ENCODE measurements around the gene ZNF491.

Gene ZNF491

DNA sequence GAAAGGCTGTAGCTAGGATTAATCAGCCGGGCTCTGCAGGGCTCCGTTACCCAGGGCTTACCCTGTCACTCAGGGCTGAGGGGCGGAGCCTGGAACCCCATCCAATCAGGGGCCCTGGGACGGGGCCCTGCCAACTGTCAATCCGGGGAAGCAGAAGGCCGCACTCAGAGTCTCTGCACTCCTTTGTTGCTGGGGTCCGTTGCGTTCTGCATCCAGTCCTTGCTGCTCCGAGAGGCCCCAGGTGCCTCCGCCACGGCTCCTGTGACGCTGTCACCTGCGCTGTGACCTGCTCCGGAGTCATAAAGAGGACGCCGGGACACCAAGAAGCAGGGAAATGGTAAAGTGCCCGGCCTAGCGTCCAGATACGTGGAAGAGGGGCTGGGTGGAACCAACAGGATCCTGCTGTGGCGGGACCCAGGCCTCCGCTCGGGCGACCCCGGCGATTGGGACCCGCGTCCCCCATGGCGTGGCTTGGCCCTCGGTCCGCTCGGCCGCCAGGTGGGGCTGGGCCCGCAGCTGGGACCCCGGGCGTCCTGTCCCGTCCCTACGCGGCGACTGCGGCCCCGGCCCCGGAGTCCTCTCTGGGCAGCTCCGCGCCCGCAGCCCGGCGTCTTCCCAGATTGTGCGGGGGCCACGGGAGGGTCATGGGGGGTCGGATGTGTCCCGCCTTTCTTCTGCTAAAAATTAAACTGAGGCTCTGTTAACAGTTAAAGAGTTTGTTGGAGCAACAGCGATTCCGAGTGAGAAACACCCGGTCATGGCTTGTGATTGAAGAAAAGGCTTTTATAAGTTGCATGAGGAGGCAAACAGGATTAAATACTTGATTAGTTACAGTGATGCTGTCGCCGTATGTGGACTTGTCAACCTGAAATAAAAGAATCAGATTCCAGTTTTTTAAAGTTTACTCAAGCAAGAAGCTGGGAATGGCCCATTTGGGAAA is at the start of gene ZNF491:
Gene ZNF491 (plus strand): TSS at position 133 of the 940 bp plus-strand sequence. CDS start 7,431 bp downstream, outside the sequence.
- Histone ChIP-seq H3K27ac (no peak within 1 kb of the TSS), H3K36me3 (ENCODE audit: insufficient read depth) (no peaks in the 10 kb centered on the region), H3K4me2 (no peak within 1 kb of the TSS), H3K79me2 (ENCODE audit: insufficient read depth, low read depth) (no peaks in the 10 kb centered on the region), H4K20me1 (ENCODE audit: insufficient read depth) (no peaks in the 10 kb centered on the region), H3K9ac (no peak within 1 kb of the TSS), H3K27me3 (ENCODE audit: insufficient read depth, low read depth) (no peaks in the 10 kb centered on the region), H2AFZ (ENCODE audit: low read depth) (no peak within 1 kb of the TSS), H3K4me1 (ENCODE audit: low read depth, poor library complexity, severe bottlenecking) (no peaks in the 10 kb centered on the region), H3K4me3 (IDR thresholded peaks at IDR 0.05; ENCODE audit: insufficient read depth, low read depth, low read length) (no peak within 1 kb of the TSS)
- TF ChIP-seq, protein P1, sequence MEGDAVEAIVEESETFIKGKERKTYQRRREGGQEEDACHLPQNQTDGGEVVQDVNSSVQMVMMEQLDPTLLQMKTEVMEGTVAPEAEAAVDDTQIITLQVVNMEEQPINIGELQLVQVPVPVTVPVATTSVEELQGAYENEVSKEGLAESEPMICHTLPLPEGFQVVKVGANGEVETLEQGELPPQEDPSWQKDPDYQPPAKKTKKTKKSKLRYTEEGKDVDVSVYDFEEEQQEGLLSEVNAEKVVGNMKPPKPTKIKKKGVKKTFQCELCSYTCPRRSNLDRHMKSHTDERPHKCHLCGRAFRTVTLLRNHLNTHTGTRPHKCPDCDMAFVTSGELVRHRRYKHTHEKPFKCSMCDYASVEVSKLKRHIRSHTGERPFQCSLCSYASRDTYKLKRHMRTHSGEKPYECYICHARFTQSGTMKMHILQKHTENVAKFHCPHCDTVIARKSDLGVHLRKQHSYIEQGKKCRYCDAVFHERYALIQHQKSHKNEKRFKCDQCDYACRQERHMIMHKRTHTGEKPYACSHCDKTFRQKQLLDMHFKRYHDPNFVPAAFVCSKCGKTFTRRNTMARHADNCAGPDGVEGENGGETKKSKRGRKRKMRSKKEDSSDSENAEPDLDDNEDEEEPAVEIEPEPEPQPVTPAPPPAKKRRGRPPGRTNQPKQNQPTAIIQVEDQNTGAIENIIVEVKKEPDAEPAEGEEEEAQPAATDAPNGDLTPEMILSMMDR (conservative IDR thresholded peaks at IDR 0.05; ENCODE audit: low read depth, low read length): no peak

DNA sequence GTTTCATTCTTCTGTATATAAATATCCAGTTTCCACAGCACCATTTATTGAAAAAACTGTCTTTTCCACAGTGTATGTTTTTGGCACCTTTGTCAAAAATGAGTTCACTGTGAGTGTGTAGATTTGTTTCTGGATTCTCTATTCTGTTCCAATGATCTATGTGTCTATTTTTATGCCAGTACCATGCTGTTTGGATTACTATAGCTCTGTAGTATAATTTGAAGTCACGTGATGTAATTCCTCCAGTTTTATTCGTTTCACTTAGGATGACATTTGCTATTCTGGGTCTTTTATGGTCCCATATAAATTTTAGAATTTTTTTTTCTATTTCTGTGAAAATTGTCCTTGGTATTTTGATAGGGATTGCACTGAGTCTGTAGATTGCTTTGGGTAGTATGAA is 48.6 kb upstream of the ZNF491 start:
- Histone ChIP-seq H3K27me3 (ENCODE audit: insufficient read depth, low read depth) (no peaks in the 10 kb centered on the region), H3K4me1 (ENCODE audit: low read depth, poor library complexity, severe bottlenecking) (no peaks in the 10 kb centered on the region), H3K9ac (no peak overlapping the region), H3K36me3 (ENCODE audit: insufficient read depth) (no peaks in the 10 kb centered on the region), H3K4me2 (no peak overlapping the region), H2AFZ (ENCODE audit: low read depth) (no peak overlapping the region), H3K4me3 (IDR thresholded peaks at IDR 0.05; ENCODE audit: insufficient read depth, low read depth, low read length) (no peak overlapping the region), H3K27ac (no peak overlapping the region), H3K79me2 (ENCODE audit: insufficient read depth, low read depth) (no peaks in the 10 kb centered on the region), H4K20me1 (ENCODE audit: insufficient read depth) (no peaks in the 10 kb centered on the region)
- TF ChIP-seq, protein P1 (conservative IDR thresholded peaks at IDR 0.05; ENCODE audit: low read depth, low read length): no peak

DNA sequence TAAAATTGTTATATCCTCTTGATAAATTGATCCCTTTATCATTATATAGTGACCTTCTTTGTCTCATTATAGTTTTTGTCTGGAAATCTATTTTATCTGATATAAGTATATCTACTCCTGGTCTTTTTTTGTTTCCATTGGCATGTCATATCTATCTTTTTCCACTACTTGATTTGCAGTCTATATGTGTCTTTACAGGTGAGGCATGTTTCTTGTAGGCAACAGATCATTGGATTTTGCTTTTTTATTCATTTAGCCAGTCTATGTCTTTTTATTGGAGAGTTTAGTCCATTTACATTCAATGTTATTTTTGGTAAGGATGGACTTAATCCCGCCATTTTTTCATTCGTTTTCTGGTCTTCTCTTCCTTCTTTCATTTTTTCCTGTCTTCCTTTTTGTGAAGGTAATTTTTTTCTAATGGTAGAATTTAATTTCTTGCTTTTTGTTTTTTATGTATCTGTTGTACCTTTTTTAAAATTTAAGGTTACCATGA is 46.0 kb upstream of the ZNF491 start:
- Histone ChIP-seq H3K4me2 (no peak overlapping the region), H3K27me3 (ENCODE audit: insufficient read depth, low read depth) (no peaks in the 10 kb centered on the region), H3K36me3 (ENCODE audit: insufficient read depth) (no peaks in the 10 kb centered on the region), H3K27ac (no peak overlapping the region), H3K79me2 (ENCODE audit: insufficient read depth, low read depth) (no peaks in the 10 kb centered on the region), H3K4me3 (IDR thresholded peaks at IDR 0.05; ENCODE audit: insufficient read depth, low read depth, low read length) (no peak overlapping the region), H2AFZ (ENCODE audit: low read depth) (no peak overlapping the region), H4K20me1 (ENCODE audit: insufficient read depth) (no peaks in the 10 kb centered on the region), H3K4me1 (ENCODE audit: low read depth, poor library complexity, severe bottlenecking) (no peaks in the 10 kb centered on the region), H3K9ac (no peak overlapping the region)
- TF ChIP-seq, protein P1 (conservative IDR thresholded peaks at IDR 0.05; ENCODE audit: low read depth, low read length): no peak

DNA sequence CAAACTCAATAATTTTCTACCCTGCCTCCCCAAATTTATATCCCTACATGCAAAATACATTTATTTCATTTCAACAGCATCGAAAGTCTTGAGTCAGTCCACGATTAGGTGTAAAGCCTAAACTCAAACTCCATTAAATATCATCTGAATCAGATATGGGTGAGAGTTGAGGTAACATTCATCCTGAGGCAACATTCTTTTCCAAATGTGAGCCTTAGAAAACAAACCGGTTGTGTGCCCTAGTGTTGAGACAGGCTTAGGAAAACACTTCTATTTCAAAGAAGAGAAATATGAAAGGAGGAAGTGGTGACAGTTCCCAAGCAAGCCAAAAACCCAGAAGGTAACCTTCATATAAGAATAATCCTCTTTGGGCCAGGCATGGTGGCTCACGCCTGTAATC is 43.7 kb upstream of the ZNF491 start:
- TF ChIP-seq, protein P1 (conservative IDR thresholded peaks at IDR 0.05; ENCODE audit: low read depth, low read length): no peak
- no peak overlapping the region for H3K27ac ChIP-seq

More for the DNA sequence above, 43.7 kb upstream of the ZNF491 start:
- Histone ChIP-seq H3K9ac (no peak overlapping the region), H3K4me2 (no peak overlapping the region), H2AFZ (ENCODE audit: low read depth) (no peak overlapping the region), H3K79me2 (ENCODE audit: insufficient read depth, low read depth) (no peaks in the 10 kb centered on the region), H4K20me1 (ENCODE audit: insufficient read depth) (no peaks in the 10 kb centered on the region), H3K27me3 (ENCODE audit: insufficient read depth, low read depth) (no peaks in the 10 kb centered on the region), H3K4me3 (IDR thresholded peaks at IDR 0.05; ENCODE audit: insufficient read depth, low read depth, low read length) (no peak overlapping the region), H3K4me1 (ENCODE audit: low read depth, poor library complexity, severe bottlenecking) (no peaks in the 10 kb centered on the region), H3K36me3 (ENCODE audit: insufficient read depth) (no peaks in the 10 kb centered on the region)

Data from KMS-11 (cell line).